CD4-positive, alpha-beta T cell (primary cell): ENCODE results near the gene PTPRN2. TPM values are rescaled to one million over a fixed set of nuclear protein-coding genes. Genes with fewer than 3 reads are reported as not detected.

Experiments
- ATAC-seq: fragments of 200-7000 bp; cut with Tn5 transposase; one replicate; pipeline ENCODE4 v1.10.0; 2022; ENCODE audit warnings: mild to moderate bottlenecking; ENCODE audit not compliant: poor library complexity
- CTCF ChIA-PET: fragments of 350-600 bp; sonication (Branson Sonifier 250); formaldehyde crosslinking; loops from one replicate; lab custom pipeline; 2021; ENCODE audit warnings: antibody characterized with exemption, inconsistent platforms; lab: Charles Lee
- POLR2A ChIA-PET: fragments of 350-600 bp; sonication (Branson Sonifier 250); formaldehyde crosslinking; loops from one replicate; lab custom pipeline; 2021; ENCODE audit warnings: antibody characterized with exemption, inconsistent platforms; lab: Charles Lee
- DNase-seq, 14 experiments: peaks; one replicate each; pipeline ENCODE4 v3.0.0-alpha.2; 2013 to 2020; ENCODE audit warnings: mixed read lengths in 2 of 14
- H3K27ac ChIP-seq, 2 donors: one replicate each; pipeline versions ENCODE4 v1.5.1 to v1.7.0; 2013; ENCODE audit warnings: low read length in 2 of 2, low read depth in 1 of 2, mild to moderate bottlenecking in 1 of 2
- H3K27me3 ChIP-seq, 2 experiments: 1 replicate in 1 of 2; 2 replicates in 1 of 2; pipeline versions ENCODE4 v1.6.1 to v1.7.0; 2013; ENCODE audit warnings: low read length in 2 of 2, control low read depth in 1 of 2, mild to moderate bottlenecking in 1 of 2, moderate library complexity in 1 of 2; ENCODE audit not compliant: insufficient read depth in 2 of 2, control insufficient read depth in 1 of 2
- H3K36me3 ChIP-seq: one replicate; pipeline ENCODE4 v1.6.1; 2013; ENCODE audit warnings: low read length, control low read depth; ENCODE audit not compliant: insufficient read depth
- H3K4me1 ChIP-seq: one replicate; pipeline ENCODE4 v1.6.1; 2013; ENCODE audit warnings: low read length, control low read depth; ENCODE audit not compliant: insufficient read depth
- H3K4me3 ChIP-seq: one replicate; pipeline ENCODE4 v1.5.1; 2013; ENCODE audit warnings: mild to moderate bottlenecking, low read length, moderate library complexity
- H3K9me3 ChIP-seq, 2 experiments: 1 replicate in 1 of 2; 2 replicates in 1 of 2; pipeline versions ENCODE4 v1.6.1 to v1.7.0; 2013; ENCODE audit warnings: low read length in 2 of 2, mild to moderate bottlenecking in 2 of 2, control low read depth in 1 of 2, moderate library complexity in 1 of 2; ENCODE audit not compliant: control insufficient read depth in 1 of 2, insufficient read depth in 1 of 2
- H3K27ac Mint-ChIP-seq: one replicate; pipeline ENCODE4 v1.8.0; 2020; ENCODE audit warnings: mixed read lengths
- H3K27me3 Mint-ChIP-seq: one replicate; pipeline ENCODE4 v1.8.0; 2021; ENCODE audit warnings: mixed read lengths
- H3K36me3 Mint-ChIP-seq: one replicate; pipeline ENCODE4 v1.8.0; 2021; ENCODE audit warnings: low read depth, mixed read lengths
- H3K4me1 Mint-ChIP-seq: one replicate; pipeline ENCODE4 v1.8.0; 2021; ENCODE audit warnings: low read depth, mixed read lengths
- H3K4me3 Mint-ChIP-seq: one replicate; pipeline ENCODE4 v1.8.0; 2020; ENCODE audit warnings: mild to moderate bottlenecking, mixed read lengths
- H3K9me3 Mint-ChIP-seq: one replicate; pipeline ENCODE4 v1.8.0; 2020; ENCODE audit warnings: mixed read lengths
- CTCF ChIP-seq: fragments of 200-600 bp; IDR thresholded peaks from one replicate; pipeline ENCODE4 v1.8.0; 2022; ENCODE audit warnings: antibody characterized with exemption, mild to moderate bottlenecking
- intact Hi-C, 2 experiments: fragments of 100-400 bp; cut with DNase I in 1 of 2; cut with micrococcal nuclease in 1 of 2; formaldehyde crosslinking; loops; one replicate each; pipeline versions ENCODE4 v1.15.1 to v1.9.0; 2023 to 2025; cut with DNase I, micrococcal nuclease
- total RNA-seq, 174 experiments: library from RNA in 2 of 174; stranded (reverse) in 2 of 174; gene quantifications; one replicate each; pipeline ENCODE4 v1.2.3 and lab custom pipeline; 2021 to 2026

The PTPRN2 gene
- total RNA-seq, 2 experiments from 2014 or later: 0.34 to 0.44 TPM

DNA sequence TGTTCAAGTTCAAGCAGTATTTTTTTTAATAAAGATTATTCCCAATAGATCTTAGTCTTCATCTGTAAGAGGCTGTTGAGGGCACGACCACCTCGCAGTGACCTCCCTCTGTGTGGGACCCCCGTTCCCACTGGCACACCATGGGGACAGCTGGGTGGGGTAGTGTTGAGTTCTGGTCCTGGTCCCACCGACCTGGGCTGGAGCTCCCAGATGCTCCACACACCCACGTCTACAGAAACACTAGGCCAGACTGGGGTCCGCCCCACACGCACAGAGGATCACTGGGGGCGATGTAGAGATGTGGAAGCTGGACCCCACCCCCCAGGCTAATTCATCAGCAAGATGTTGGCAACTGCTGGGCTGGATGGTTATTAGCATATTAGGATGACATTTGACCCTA is 623.6 kb downstream of the PTPRN2 start:
- POLR2A ChIA-PET: no interaction called here
- no peaks in the 10 kb centered on the region for H3K36me3 Mint-ChIP-seq
- Histone ChIP-seq H3K9me3 (peaks cover 5 to 18% of the 10 kb centered on the region in 2 experiments), H3K4me1 (no peaks in the 10 kb centered on the region), H3K27ac (no peak overlapping the region), H3K36me3 (no peaks in the 10 kb centered on the region), H3K27me3 (peaks cover 0 to 2% of the 10 kb centered on the region in 2 experiments), H3K4me3 (no peak overlapping the region)
- H3K4me1 Mint-ChIP-seq: no peaks in the 10 kb centered on the region
- no peak overlapping the region for H3K27ac Mint-ChIP-seq
- peaks cover 50% of the 10 kb centered on the region for H3K27me3 Mint-ChIP-seq
- DNase-seq (no peak), ATAC-seq (no peak)
- no peak for TF ChIP-seq CTCF
- CTCF ChIA-PET: no interaction called here
- intact Hi-C loops: no loop called here
- peaks cover 3% of the 10 kb centered on the region for H3K9me3 Mint-ChIP-seq
- no peak overlapping the region for H3K4me3 Mint-ChIP-seq

- Histone ChIP-seq H3K4me1 (no peaks in the 10 kb centered on the region), H3K27ac (no peak overlapping the region), H3K27me3 (peaks cover 0 to 2% of the 10 kb centered on the region in 2 experiments), H3K4me3 (no peak overlapping the region), H3K9me3 (peaks cover 2 to 14% of the 10 kb centered on the region in 2 experiments), H3K36me3 (no peaks in the 10 kb centered on the region)
- CTCF ChIA-PET: no interaction called here
- Mint-ChIP-seq H3K27me3 (peaks cover 53% of the 10 kb centered on the region), H3K4me1 (no peaks in the 10 kb centered on the region), H3K9me3 (peaks cover 4% of the 10 kb centered on the region), H3K4me3 (no peak overlapping the region), H3K36me3 (no peaks in the 10 kb centered on the region), H3K27ac (no peak overlapping the region)
- DNase-seq (no peak), ATAC-seq (no peak)
- POLR2A ChIA-PET: no interaction called here
- intact Hi-C loops: no loop called here
- TF ChIP-seq CTCF: no peak
These were observed 624.1 kb downstream of the PTPRN2 start for GRCh38 chr7:157963526-157963925.

DNA sequence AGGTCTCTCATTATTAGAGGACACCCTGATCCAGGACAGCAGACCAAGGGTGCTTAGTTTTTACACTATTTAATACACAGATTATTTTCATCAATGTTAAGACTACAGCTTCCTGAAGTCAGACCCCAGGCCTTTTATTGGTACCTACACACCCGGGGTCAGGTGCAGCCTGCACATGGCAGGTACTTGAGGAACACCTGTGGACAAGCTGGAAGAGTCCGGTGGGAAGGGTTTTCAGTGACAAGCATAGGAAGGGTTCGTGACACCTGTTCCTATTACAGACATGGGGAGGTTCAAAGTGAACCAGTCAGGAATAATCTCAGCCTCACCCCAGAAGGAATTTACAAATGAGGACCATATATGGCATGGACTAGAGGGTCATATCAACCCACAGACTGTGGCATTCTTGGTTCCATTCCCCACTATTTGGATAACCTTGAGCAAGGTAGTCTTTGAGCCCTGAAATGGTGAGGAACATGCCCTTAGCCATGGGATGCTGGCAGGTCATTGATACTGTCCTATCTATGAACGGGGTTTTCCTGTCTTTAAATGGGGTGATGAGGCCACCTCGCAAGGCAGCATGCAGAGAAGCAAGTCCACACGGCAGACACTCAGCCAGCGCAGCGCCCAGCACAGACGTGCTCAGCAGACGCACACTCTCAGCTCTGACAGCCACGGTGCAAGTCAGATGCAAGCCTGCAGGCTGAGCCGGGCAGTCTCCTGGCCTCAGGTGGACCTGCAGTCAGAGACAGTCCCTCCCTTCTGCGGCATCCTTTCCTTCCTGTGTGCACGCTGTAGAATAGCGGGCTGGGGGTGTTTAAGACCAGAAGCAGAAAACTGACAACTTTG is 624.9 kb downstream of the PTPRN2 start:
- DNase-seq (no peak), ATAC-seq (no peak)
- ChIA-PET CTCF (no interaction called here), POLR2A (no interaction called here)
- Mint-ChIP-seq H3K27me3 (peaks cover 53% of the 10 kb centered on the region), H3K4me1 (no peaks in the 10 kb centered on the region), H3K4me3 (no peak overlapping the region), H3K36me3 (no peaks in the 10 kb centered on the region), H3K9me3 (peaks cover 3% of the 10 kb centered on the region), H3K27ac (no peak overlapping the region)
- Histone ChIP-seq H3K4me3 (no peak overlapping the region), H3K4me1 (no peaks in the 10 kb centered on the region), H3K9me3 (peaks cover 0 to 8% of the 10 kb centered on the region in 2 experiments), H3K36me3 (no peaks in the 10 kb centered on the region), H3K27ac (no peak overlapping the region), H3K27me3 (peaks cover 0 to 2% of the 10 kb centered on the region in 2 experiments)
- intact Hi-C loops: no loop called here
- TF ChIP-seq CTCF: no peak
